ENCODE measurements around the gene ZSCAN23.
"Not testable (repeated sequence)": the region's sequence is repeated elsewhere in the genome, so short reads cannot be mapped to it uniquely, and the experiment has no call there.

The ZSCAN23 gene

GRCh38 chr6:28443112-28443773, at the start of gene ZSCAN23:
Gene ZSCAN23 (minus strand): TSS chr6:28443491. CDS start chr6:28436266, 7,225 bp downstream.
- in situ Hi-C loops (cut with MboI; ENCODE audit: low sequenced_read_pairs) = no loop called here

GRCh38 chr6:28491984-28492317, 48.7 kb upstream of the ZSCAN23 start:
- in situ Hi-C loops (cut with MboI; ENCODE audit: low sequenced_read_pairs) = no loop called here

- in situ Hi-C loops (cut with MboI; ENCODE audit: low sequenced_read_pairs) = no loop called here
Measured at GRCh38 chr6:28490205-28490890, 47.1 kb upstream of the ZSCAN23 start.

GRCh38 chr6:28489366-28490204, 46.3 kb upstream of the ZSCAN23 start:
- in situ Hi-C loops (cut with MboI; ENCODE audit: low sequenced_read_pairs) = no loop called here

GRCh38 chr6:28488916-28489365, 45.6 kb upstream of the ZSCAN23 start:
- in situ Hi-C loops (cut with MboI; ENCODE audit: low sequenced_read_pairs) = no loop called here

GRCh38 chr6:28486988-28487742, 43.9 kb upstream of the ZSCAN23 start:
- in situ Hi-C loops (cut with MboI; ENCODE audit: low sequenced_read_pairs) = no loop called here

- in situ Hi-C loops (cut with MboI; ENCODE audit: low sequenced_read_pairs) = no loop called here
Measured at GRCh38 chr6:28486533-28486932, 43.2 kb upstream of the ZSCAN23 start.

GRCh38 chr6:28485482-28485881, 42.2 kb upstream of the ZSCAN23 start:
- in situ Hi-C loops (cut with MboI; ENCODE audit: low sequenced_read_pairs) = no loop called here

GRCh38 chr6:28480253-28480932, 37.1 kb upstream of the ZSCAN23 start:
- in situ Hi-C loops (cut with MboI; ENCODE audit: low sequenced_read_pairs) = no loop called here

- in situ Hi-C loops (cut with MboI; ENCODE audit: low sequenced_read_pairs) = no loop called here
Measured at GRCh38 chr6:28478518-28478917, 35.2 kb upstream of the ZSCAN23 start.

- in situ Hi-C loops (cut with MboI; ENCODE audit: low sequenced_read_pairs) = no loop called here
Measured at GRCh38 chr6:28474441-28475219, 31.3 kb upstream of the ZSCAN23 start.

- in situ Hi-C loops (cut with MboI; ENCODE audit: low sequenced_read_pairs) = not testable (repeated sequence)
Measured at GRCh38 chr6:28469153-28469745, 26.0 kb upstream of the ZSCAN23 start.

GRCh38 chr6:28468056-28468455, 24.8 kb upstream of the ZSCAN23 start:
- in situ Hi-C loops (cut with MboI; ENCODE audit: low sequenced_read_pairs) = no loop called here

GRCh38 chr6:28462401-28462800, 19.1 kb upstream of the ZSCAN23 start:
- in situ Hi-C loops (cut with MboI; ENCODE audit: low sequenced_read_pairs) = no loop called here

GRCh38 chr6:28458568-28458967, 15.3 kb upstream of the ZSCAN23 start:
- in situ Hi-C loops (cut with MboI; ENCODE audit: low sequenced_read_pairs) = no loop called here

GRCh38 chr6:28449056-28449455, 5.8 kb upstream of the ZSCAN23 start:
- in situ Hi-C loops (cut with MboI; ENCODE audit: low sequenced_read_pairs) = no loop called here

GRCh38 chr6:28447512-28447906, 4.2 kb upstream of the ZSCAN23 start:
- in situ Hi-C loops (cut with MboI; ENCODE audit: low sequenced_read_pairs) = not testable (repeated sequence)

GRCh38 chr6:28446818-28447511, 3.7 kb upstream of the ZSCAN23 start:
- in situ Hi-C loops (cut with MboI; ENCODE audit: low sequenced_read_pairs) = no loop called here

GRCh38 chr6:28444759-28445158, 1.5 kb upstream of the ZSCAN23 start:
- in situ Hi-C loops (cut with MboI; ENCODE audit: low sequenced_read_pairs) = not testable (repeated sequence)
